Ovary (tissue), 9 donors: ENCODE measurements around the gene KSR1. TPM values are rescaled to one million over a fixed set of nuclear protein-coding genes. Genes with fewer than 3 reads are reported as not detected.
A peak's percentile ranks its signal among the peaks of the same experiment; 100 is the strongest.

Experiments used
- DNase-seq, 5 donors: peaks; one replicate each; pipeline ENCODE4 v3.0.0-alpha.2; 2019 to 2020
- H3K27ac ChIP-seq, 2 donors: fragments of 200-600 bp; one replicate each; pipeline versions ENCODE4 v1.5.1 to v1.8.0; 2019 to 2022
- H3K27me3 ChIP-seq: fragments of 200-600 bp; one replicate; pipeline ENCODE4 v1.8.0; 2022
- H3K36me3 ChIP-seq: fragments of 200-600 bp; sonication (generic); one replicate; pipeline ENCODE4 v1.5.1; 2019
- H3K4me1 ChIP-seq: one replicate; pipeline ENCODE4 v1.8.1; 2013; ENCODE audit warnings: mild to moderate bottlenecking, moderate library complexity; ENCODE audit not compliant: insufficient read depth
- H3K4me3 ChIP-seq: fragments of 200-600 bp; sonication (generic); one replicate; pipeline ENCODE4 v1.5.1; 2017
- H3K9me3 ChIP-seq, 2 donors: fragments of 200-600 bp in 1 of 2; sonication (generic) in 1 of 2; one replicate each; pipeline versions ENCODE4 v1.5.1 to v1.8.1; 2013 to 2019; ENCODE audit warnings: mild to moderate bottlenecking in 1 of 2, moderate library complexity in 1 of 2
- EP300 ChIP-seq: sonication (generic); formaldehyde crosslinking; IDR thresholded peaks from one replicate; pipeline ENCODE4 v1.6.1; 2017; ENCODE audit warnings: antibody characterized with exemption
- POLR2A ChIP-seq: fragments of 450-650 bp; IDR thresholded peaks from one replicate; pipeline ENCODE4 v1.6.1; 2017; ENCODE audit warnings: antibody characterized with exemption, mild to moderate bottlenecking, moderate library complexity
- WGBS, 3 donors: extraction: QIAGEN DNeasy Blood & Tissue Kit in 1 of 3; methylation state at CpG; one replicate each; pipeline versions ENCODE4 v1.1.5 to v1.1.7; 2013 to 2017; 5-methylcytosine and 5-hydroxymethylcytosine counted together
- intact Hi-C, 4 donors: fragments of 100-400 bp; cut with DNase I; formaldehyde crosslinking; loops; one replicate each; pipeline versions ENCODE4 v1.11.0 to v1.15.1; 2022 to 2023
- polyA plus RNA-seq, 2 donors: library from polyadenylated mRNA; stranded (reverse); fragments of 200-250 nt in 1 of 2; fragments of 350-450 nt in 1 of 2; fragmentation: Illumina TruSeq in 1 of 2; extraction: RNeasy Lipid Tissue Mini Kit (QIAGEN cat#74804) in 1 of 2; gene quantifications; one replicate each; pipeline ENCODE4 v1.2.3, GENCODE V29; 2013 to 2014
- total RNA-seq, 7 donors: library from RNA; depleted of rRNA in 2 of 7; stranded (reverse); fragments of >200 nt in 2 of 7; fragmentation: NEBNext Ultra II Directional in 3 of 7; extraction: Animal tissue kit (Norgen Biotek cat#: 25700) in 3 of 7; gene quantifications; one replicate each; pipeline versions ENCODE4 v1.1.0 to v1.2.4, GENCODE V29; 2016 to 2023
- TF ChIP-seq, protein P1 (sequence below), 3 donors: fragments of 450-650 bp in 2 of 3; fragments of 200-600 bp in 1 of 3; IDR thresholded peaks; one replicate each; pipeline versions ENCODE4 v1.5.1 to v1.8.0; 2016 to 2022; ENCODE audit warnings: antibody characterized with exemption in 3 of 3, mild to moderate bottlenecking in 1 of 3
- donor health status: DM: no; HTN: no; CAD: no; lungs with moderate emphysema.
- donor health status: DM: no; HTN: no; CAD: no.
- donor health status: Bipolar disorder and iron deficiency.
- donor health status: DM: yes; HTN: yes; CAD: no.
- donor health status: DM: no; HTN: no; CAD: no.
- donor health status: DM: yes; HTN: yes; CAD: no.

Gene KSR1
- total and polyA plus RNA-seq, 9 donors = 27.7 to 84.8 (median 39.5) TPM

DNA sequence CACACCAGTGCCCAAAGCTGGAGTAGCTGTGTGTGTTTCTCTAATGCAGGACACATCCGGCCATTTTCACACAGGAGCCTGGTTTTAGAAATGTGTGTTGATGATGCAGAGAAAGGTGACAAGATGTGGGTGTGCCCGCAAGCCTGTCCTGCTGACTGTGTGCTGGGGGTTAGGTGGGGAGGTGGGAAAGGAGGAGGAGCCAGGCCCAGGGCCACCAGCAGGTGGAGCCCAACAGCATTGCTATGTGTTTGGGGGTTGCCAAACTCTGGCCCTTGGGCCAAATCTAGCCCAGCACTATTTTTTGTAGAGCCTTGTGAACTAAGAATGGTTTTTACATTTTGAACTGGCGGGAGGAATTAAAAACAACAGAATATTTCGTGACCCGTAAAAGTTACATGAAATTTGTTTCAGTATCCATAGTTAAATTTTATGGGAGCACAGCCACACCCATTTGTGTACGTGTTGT, 113.0 kb downstream of the KSR1 start:
- DNase-seq = peak in 2 of 5 donors; percentile 45 to 59
- no peaks in the 10 kb centered on the region for H3K9me3 ChIP-seq
- TF ChIP-seq EP300 (no peak), POLR2A (no peak)
- TF ChIP-seq, protein P1, sequence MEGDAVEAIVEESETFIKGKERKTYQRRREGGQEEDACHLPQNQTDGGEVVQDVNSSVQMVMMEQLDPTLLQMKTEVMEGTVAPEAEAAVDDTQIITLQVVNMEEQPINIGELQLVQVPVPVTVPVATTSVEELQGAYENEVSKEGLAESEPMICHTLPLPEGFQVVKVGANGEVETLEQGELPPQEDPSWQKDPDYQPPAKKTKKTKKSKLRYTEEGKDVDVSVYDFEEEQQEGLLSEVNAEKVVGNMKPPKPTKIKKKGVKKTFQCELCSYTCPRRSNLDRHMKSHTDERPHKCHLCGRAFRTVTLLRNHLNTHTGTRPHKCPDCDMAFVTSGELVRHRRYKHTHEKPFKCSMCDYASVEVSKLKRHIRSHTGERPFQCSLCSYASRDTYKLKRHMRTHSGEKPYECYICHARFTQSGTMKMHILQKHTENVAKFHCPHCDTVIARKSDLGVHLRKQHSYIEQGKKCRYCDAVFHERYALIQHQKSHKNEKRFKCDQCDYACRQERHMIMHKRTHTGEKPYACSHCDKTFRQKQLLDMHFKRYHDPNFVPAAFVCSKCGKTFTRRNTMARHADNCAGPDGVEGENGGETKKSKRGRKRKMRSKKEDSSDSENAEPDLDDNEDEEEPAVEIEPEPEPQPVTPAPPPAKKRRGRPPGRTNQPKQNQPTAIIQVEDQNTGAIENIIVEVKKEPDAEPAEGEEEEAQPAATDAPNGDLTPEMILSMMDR (IDR thresholded peaks at IDR 0.05) = no peak
- 85 to 89% (median 87%) methylated on average over 6 of the region's 6 CpGs for WGBS, 3 donors
- no peak overlapping the region for H3K4me3 ChIP-seq
- H3K36me3 ChIP-seq = no peaks in the 10 kb centered on the region
- no peaks in the 10 kb centered on the region for H3K27me3 ChIP-seq
- H3K4me1 ChIP-seq = peaks cover 6% of the 10 kb centered on the region
- intact Hi-C loops = loop anchor here in 1 of 4 donors (10.0 kb wide), 1 partner anchor 114 kb away; the partner anchor contains the start of gene KSR1
- no peak overlapping the region for H3K27ac ChIP-seq

DNA sequence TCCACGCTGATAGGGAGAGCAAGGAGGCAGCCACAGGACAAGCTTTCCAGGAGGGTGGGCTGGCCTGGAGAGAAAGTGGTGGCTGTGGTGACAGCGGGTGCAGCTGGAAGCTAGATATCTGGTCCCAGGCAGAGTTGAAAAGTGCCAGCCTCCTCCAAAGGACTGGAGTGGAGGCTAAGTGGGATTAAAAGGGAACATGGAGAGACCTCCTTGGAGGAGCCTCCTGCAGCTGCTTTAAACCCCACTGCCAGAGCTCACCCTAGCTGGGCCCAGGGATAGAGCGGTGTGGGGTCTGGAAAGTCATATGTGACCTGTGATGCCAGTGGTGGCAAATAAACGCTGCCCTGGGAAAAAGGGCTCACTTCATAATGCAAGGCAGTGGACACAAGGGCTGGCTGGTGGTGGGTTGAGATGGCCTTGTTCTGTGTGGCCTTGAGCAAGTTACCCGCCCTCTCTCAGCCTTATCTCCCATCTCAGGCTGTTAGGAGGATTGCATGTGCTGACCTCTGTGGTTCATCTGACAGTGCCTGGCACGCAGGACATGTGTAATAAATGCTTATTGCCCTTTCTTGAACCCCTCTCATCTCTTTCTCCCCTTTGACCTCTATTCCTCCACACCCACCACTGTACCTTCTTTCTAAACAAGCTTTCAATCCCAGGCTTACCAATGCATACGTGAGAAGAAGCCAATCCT, 113.8 kb downstream of the KSR1 start:
- Histone ChIP-seq H3K4me1 (peaks cover 6% of the 10 kb centered on the region), H3K4me3 (no peak overlapping the region), H3K36me3 (no peaks in the 10 kb centered on the region), H3K9me3 (no peaks in the 10 kb centered on the region), H3K27ac (no peak overlapping the region), H3K27me3 (no peaks in the 10 kb centered on the region)
- intact Hi-C loops = loop anchor here in 1 of 4 donors (10.0 kb wide), 1 partner anchor 115 kb away; the partner anchor contains the start of gene KSR1
- no peak for TF ChIP-seq EP300
- TF ChIP-seq, protein P1 (IDR thresholded peaks at IDR 0.05) = no peak
- TF ChIP-seq POLR2A = no peak
- DNase-seq = no peak
- 75 to 86% (median 77%) methylated on average over 7 of the region's 7 CpGs for WGBS, 3 donors

DNA sequence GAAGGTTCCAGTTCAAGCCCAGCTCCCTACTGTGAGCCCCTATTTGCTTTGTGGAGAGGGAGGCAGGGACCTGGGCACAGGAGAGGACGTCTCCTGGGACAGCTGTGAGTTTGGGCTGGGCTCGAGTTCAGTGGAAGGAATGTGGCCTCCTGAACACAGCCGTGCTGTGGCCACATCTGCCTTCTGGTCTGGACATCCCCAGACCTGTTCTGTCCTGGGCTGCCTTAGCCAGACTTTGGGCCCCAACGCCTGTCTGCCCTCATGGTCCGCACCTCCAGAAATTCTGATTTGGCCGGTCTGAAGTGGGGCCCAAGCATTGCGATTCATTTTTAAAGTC, 114.3 kb downstream of the KSR1 start:
- Histone ChIP-seq H3K36me3 (no peaks in the 10 kb centered on the region), H3K27ac (no peak overlapping the region), H3K9me3 (no peaks in the 10 kb centered on the region), H3K4me1 (peaks cover 6% of the 10 kb centered on the region), H3K27me3 (no peaks in the 10 kb centered on the region), H3K4me3 (no peak overlapping the region)
- DNase-seq = no peak
- 85 to 89% (median 88%) methylated on average over 7 of the region's 7 CpGs for WGBS, 3 donors
- intact Hi-C loops = no loop called here
- TF ChIP-seq EP300 (no peak), POLR2A (no peak)
- TF ChIP-seq, protein P1 (IDR thresholded peaks at IDR 0.05) = no peak

DNA sequence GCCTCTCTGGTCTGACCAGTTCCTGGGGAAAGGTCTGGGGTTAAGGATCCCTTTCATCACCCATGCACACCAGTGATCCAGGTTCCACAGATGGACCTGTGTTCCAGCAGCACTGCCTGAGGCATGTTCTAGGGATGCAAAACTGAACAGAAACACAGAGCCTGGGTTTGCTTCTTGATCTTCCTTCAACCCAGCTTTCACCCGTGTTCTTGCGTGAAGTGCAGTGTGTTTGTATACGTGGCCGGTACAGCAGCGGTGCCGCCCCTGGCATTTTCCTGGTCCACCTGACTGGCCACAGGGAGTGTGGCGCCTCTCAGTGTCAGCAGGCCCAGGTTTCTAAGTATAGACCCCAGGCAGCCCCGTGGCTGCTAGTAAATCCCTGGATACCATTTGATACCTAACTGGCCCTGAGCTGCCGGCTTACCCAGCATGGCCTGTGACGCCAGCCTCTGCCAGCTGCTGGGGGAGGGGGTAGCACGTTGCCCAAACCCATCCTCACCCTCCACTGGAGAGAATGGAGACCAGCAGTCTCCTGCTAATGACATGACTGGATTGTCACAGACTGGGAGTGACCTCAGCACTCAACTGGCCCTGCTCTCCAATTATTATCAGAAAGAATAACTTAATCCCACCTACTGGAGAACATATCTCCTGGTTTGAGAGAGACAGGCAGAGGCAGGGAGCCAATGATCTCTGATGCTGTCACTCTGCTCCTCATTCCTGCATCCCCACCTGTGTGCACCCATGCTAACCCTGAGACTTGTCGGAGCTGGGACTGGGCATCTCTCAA, 115.5 kb downstream of the KSR1 start:
- DNase-seq = no peak
- Histone ChIP-seq H3K36me3 (no peaks in the 10 kb centered on the region), H3K4me3 (no peak overlapping the region), H3K4me1 (peaks cover 6% of the 10 kb centered on the region), H3K9me3 (no peaks in the 10 kb centered on the region), H3K27ac (no peak overlapping the region), H3K27me3 (no peaks in the 10 kb centered on the region)
- intact Hi-C loops = no loop called here
- 94 to 98% (median 96%) methylated on average over 12 of the region's 12 CpGs for WGBS, 3 donors
- no peak for TF ChIP-seq POLR2A
- TF ChIP-seq, protein P1 (IDR thresholded peaks at IDR 0.05) = no peak
- no peak for TF ChIP-seq EP300
